Immature natural killer cell (primary cell): Measurements from ENCODE around the gene IQGAP2. TPM values are rescaled to one million over a fixed set of nuclear protein-coding genes. Genes with fewer than 3 reads are reported as not detected.

Source experiments
- DNase-seq, 3 donors: peaks; one replicate each; pipeline ENCODE4 v3.0.0; 2022; ENCODE audit warnings: mixed read lengths in 1 of 3
- H3K27ac Mint-ChIP-seq, 6 donors: one replicate each; pipeline ENCODE4 v1.8.0; 2020; ENCODE audit warnings: mixed read lengths in 6 of 6, mild to moderate bottlenecking in 5 of 6, inconsistent platforms in 4 of 6, moderate library complexity in 3 of 6
- H3K27me3 Mint-ChIP-seq, 3 donors: one replicate each; pipeline ENCODE4 v1.8.0; 2020 to 2021; ENCODE audit warnings: low read depth in 3 of 3, mild to moderate bottlenecking in 3 of 3, mixed read lengths in 3 of 3, moderate library complexity in 3 of 3, inconsistent platforms in 1 of 3
- H3K36me3 Mint-ChIP-seq, 3 donors: one replicate each; pipeline ENCODE4 v1.8.0; 2020; ENCODE audit warnings: mixed read lengths in 3 of 3, inconsistent platforms in 2 of 3, mild to moderate bottlenecking in 2 of 3
- H3K4me1 Mint-ChIP-seq, 2 donors: one replicate each; pipeline ENCODE4 v1.8.0; 2020; ENCODE audit warnings: inconsistent platforms in 2 of 2, mild to moderate bottlenecking in 2 of 2, mixed read lengths in 2 of 2, moderate library complexity in 1 of 2
- H3K4me3 Mint-ChIP-seq, 5 donors: one replicate each; pipeline ENCODE4 v1.8.0; 2020; ENCODE audit warnings: mild to moderate bottlenecking in 5 of 5, mixed read lengths in 5 of 5, inconsistent platforms in 3 of 5, moderate library complexity in 3 of 5
- H3K9me3 Mint-ChIP-seq, 6 donors: one replicate each; pipeline ENCODE4 v1.8.0; 2020; ENCODE audit warnings: mild to moderate bottlenecking in 6 of 6, mixed read lengths in 6 of 6, inconsistent platforms in 4 of 6, moderate library complexity in 3 of 6
- polyA plus RNA-seq, 3 donors: library from polyadenylated mRNA; unstranded; fragments of 300-500 nt; fragmentation: Illumina TruSeq; gene quantifications; one replicate each; pipeline ENCODE4 v1.2.3, GENCODE V29; 2021

IQGAP2 gene
- polyA plus RNA-seq, 3 donors from 2014 or later: 38.8 to 92.5 (median 43.6) TPM

- Mint-ChIP-seq H3K36me3 (peaks cover 14 to 20% (median 15%) of the 10 kb centered on the region in 3 donors), H3K9me3 (peaks cover 0 to 3% (median 0%) of the 10 kb centered on the region in 6 donors), H3K4me3 (peak overlapping the region; percentile 78 to 87 (median 82)), H3K27ac (peak overlapping the region; percentile 62 to 93 (median 86)), H3K27me3 (peaks cover 0 to 1% (median 0%) of the 10 kb centered on the region in 3 donors), H3K4me1 (peaks cover 89 to 94% of the 10 kb centered on the region in 2 donors)
- DNase-seq: no peak
Measured at GRCh38 chr5:76450054-76450453, 47.0 kb downstream of the IQGAP2 start.

DNA sequence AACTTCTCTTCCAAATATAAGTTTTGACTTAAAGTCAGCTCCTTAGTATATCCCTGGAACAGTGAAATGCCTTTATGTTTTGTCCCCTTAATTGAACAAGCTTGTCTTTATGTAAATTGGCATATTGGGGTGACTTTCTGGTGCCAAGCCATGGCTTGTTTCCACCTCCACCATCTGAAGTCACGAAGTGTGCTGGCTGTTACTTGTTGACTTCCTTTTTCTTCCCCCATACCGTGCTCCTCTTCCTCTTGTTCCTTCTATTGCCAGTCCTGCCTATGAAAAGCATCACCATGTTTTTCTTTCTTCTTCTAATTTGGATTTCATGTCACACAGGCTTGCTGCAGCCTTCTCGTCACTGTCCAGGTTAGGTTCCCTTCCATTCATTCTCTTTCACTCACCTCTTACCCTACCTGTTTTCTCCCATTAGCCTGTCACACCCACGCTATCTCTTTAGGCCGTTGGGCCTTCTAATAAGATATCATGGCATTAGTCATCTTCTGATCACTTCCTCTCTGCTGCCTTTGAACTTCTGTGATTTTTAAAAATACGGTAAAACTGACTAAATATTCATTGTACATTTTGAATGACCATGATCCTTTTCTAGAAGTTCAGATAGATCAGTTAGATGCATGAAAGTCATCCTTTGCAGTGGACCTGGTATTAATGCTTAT is 48.1 kb downstream of the IQGAP2 start:
- no peak for DNase-seq
- Mint-ChIP-seq H3K27me3 (peaks cover 0 to 1% (median 0%) of the 10 kb centered on the region in 3 donors), H3K4me1 (peaks cover 89 to 92% of the 10 kb centered on the region in 2 donors), H3K36me3 (peaks cover 8 to 14% (median 9%) of the 10 kb centered on the region in 3 donors), H3K4me3 (peak overlapping the region; percentile 42 to 87 (median 81)), H3K27ac (peak overlapping the region; percentile 62 to 93 (median 86)), H3K9me3 (no peaks in the 10 kb centered on the region)

GRCh38 chr5:76455531-76456133 is 52.5 kb downstream of the IQGAP2 start:
- peaks cover 0 to 1% (median 0%) of the 10 kb centered on the region in 3 donors for H3K27me3 Mint-ChIP-seq
- H3K27ac Mint-ChIP-seq: peak overlapping the region; percentile 12 to 82 (median 40)

GRCh38 chr5:76456258-76456657 is 53.2 kb downstream of the IQGAP2 start:
- H3K27me3 Mint-ChIP-seq: peaks cover 0 to 1% (median 0%) of the 10 kb centered on the region in 3 donors
- peaks cover 79 to 90% of the 10 kb centered on the region in 2 donors for H3K4me1 Mint-ChIP-seq
- DNase-seq: no peak
- H3K36me3 Mint-ChIP-seq: peaks cover 7 to 9% (median 8%) of the 10 kb centered on the region in 3 donors
- H3K4me3 Mint-ChIP-seq: peak overlapping the region in 1 of 5 donors; percentile 0
- H3K9me3 Mint-ChIP-seq: no peaks in the 10 kb centered on the region
- H3K27ac Mint-ChIP-seq: peak overlapping the region; percentile 12 to 82 (median 56)

More at GRCh38 chr5:76455531-76456133, 52.5 kb downstream of the IQGAP2 start:
- Mint-ChIP-seq H3K36me3 (peaks cover 7 to 12% (median 8%) of the 10 kb centered on the region in 3 donors), H3K9me3 (no peaks in the 10 kb centered on the region), H3K4me3 (no peak overlapping the region), H3K4me1 (peaks cover 85 to 92% of the 10 kb centered on the region in 2 donors)
- DNase-seq: no peak

- Mint-ChIP-seq H3K4me1 (peaks cover 82 to 92% of the 10 kb centered on the region in 2 donors), H3K27me3 (no peaks in the 10 kb centered on the region), H3K27ac (peak overlapping the region; percentile 67 to 91 (median 84)), H3K4me3 (peak overlapping the region; percentile 30 to 46 (median 34)), H3K9me3 (no peaks in the 10 kb centered on the region), H3K36me3 (peaks cover 14 to 19% (median 16%) of the 10 kb centered on the region in 3 donors)
- peak in 2 of 3 donors; percentile 17 to 21 for DNase-seq
Measured at GRCh38 chr5:76457674-76458485, 54.8 kb downstream of the IQGAP2 start.

- no peak for DNase-seq
- H3K4me1 Mint-ChIP-seq: peaks cover 80 to 92% of the 10 kb centered on the region in 2 donors
- H3K27me3 Mint-ChIP-seq: no peaks in the 10 kb centered on the region
- H3K36me3 Mint-ChIP-seq: peaks cover 14 to 19% (median 16%) of the 10 kb centered on the region in 3 donors
- peak overlapping the region; percentile 67 to 91 (median 84) for H3K27ac Mint-ChIP-seq
- no peaks in the 10 kb centered on the region for H3K9me3 Mint-ChIP-seq
- peak overlapping the region in 3 of 5 donors; percentile 30 to 33 (median 31) for H3K4me3 Mint-ChIP-seq
Measured at GRCh38 chr5:76458486-76458830, 55.4 kb downstream of the IQGAP2 start.

DNA sequence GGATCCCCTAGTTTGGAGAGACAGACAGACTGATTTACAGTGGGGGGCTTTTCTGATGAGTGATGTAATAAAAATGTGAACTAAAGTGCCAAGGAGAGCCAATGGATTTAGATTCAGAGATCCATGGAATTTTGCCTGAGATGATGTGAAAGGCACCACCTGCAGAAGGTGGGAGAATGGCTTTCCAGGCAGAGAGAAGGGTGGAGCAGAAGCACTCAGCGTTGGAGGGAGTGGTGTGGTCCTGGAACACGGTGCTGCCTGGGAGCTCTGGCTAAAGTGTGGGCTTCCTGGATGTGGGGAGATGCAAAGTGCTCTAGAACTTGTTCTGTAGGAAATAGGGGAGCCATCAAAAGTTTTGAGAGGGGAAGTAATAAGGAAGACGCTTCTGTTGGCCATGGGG is 57.0 kb downstream of the IQGAP2 start:
- Mint-ChIP-seq H3K36me3 (peaks cover 14 to 24% (median 19%) of the 10 kb centered on the region in 3 donors), H3K27ac (peak overlapping the region; percentile 24 to 84 (median 70)), H3K9me3 (no peaks in the 10 kb centered on the region), H3K4me1 (peaks cover 68 to 95% of the 10 kb centered on the region in 2 donors), H3K27me3 (no peaks in the 10 kb centered on the region), H3K4me3 (no peak overlapping the region)
- no peak for DNase-seq

DNA sequence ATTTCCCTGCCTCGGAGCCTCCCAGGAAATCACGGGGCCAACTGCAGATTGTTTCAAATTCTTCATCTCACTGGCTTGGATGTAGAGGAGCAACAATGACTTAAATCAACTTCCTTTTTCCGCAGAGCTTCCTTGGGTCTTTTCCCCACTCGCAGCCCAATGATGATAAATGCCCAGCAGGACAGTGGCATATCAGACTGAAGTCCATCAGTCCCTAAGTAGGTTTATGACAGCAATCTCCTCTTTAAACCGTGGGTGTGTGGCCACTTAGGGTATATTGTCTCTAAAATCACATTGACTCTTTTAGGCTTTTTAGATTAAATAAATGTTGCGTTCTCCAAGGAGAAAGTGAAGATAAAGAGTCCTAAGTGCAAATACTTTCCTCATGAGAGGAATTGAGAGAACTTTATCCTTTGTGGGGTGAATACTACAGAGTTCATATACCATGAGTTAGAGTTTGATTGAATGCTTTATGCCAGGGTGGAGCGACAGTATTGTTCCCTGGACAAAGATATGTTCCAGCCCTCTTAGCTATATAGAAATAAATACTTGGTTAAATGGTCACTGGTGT is 59.1 kb downstream of the IQGAP2 start:
- Mint-ChIP-seq H3K36me3 (peaks cover 14 to 27% (median 26%) of the 10 kb centered on the region in 3 donors), H3K4me1 (peaks cover 71 to 97% of the 10 kb centered on the region in 2 donors), H3K27me3 (no peaks in the 10 kb centered on the region), H3K4me3 (peak overlapping the region in 2 of 5 donors; percentile 29 to 69), H3K9me3 (no peaks in the 10 kb centered on the region), H3K27ac (peak overlapping the region in 5 of 6 donors; percentile 43 to 77 (median 55))
- DNase-seq: no peak

GRCh38 chr5:76467216-76467615 is 64.1 kb downstream of the IQGAP2 start:
- H3K9me3 Mint-ChIP-seq: no peaks in the 10 kb centered on the region
- peaks cover 0 to 4% (median 2%) of the 10 kb centered on the region in 3 donors for H3K27me3 Mint-ChIP-seq
- H3K4me1 Mint-ChIP-seq: peaks cover 73 to 99% of the 10 kb centered on the region in 2 donors
- peak overlapping the region in 5 of 6 donors; percentile 10 to 80 (median 65) for H3K27ac Mint-ChIP-seq
- DNase-seq: no peak
- no peak overlapping the region for H3K4me3 Mint-ChIP-seq
- H3K36me3 Mint-ChIP-seq: peaks cover 0 to 14% (median 13%) of the 10 kb centered on the region in 3 donors

- Mint-ChIP-seq H3K27me3 (peaks cover 0 to 5% (median 2%) of the 10 kb centered on the region in 3 donors), H3K36me3 (peaks cover 0 to 13% (median 8%) of the 10 kb centered on the region in 3 donors), H3K4me3 (no peak overlapping the region), H3K4me1 (peaks cover 79 to 100% of the 10 kb centered on the region in 2 donors), H3K9me3 (no peaks in the 10 kb centered on the region), H3K27ac (peak overlapping the region; percentile 32 to 84 (median 78))
- no peak for DNase-seq
Measured at GRCh38 chr5:76468635-76469425, 65.7 kb downstream of the IQGAP2 start.

DNA sequence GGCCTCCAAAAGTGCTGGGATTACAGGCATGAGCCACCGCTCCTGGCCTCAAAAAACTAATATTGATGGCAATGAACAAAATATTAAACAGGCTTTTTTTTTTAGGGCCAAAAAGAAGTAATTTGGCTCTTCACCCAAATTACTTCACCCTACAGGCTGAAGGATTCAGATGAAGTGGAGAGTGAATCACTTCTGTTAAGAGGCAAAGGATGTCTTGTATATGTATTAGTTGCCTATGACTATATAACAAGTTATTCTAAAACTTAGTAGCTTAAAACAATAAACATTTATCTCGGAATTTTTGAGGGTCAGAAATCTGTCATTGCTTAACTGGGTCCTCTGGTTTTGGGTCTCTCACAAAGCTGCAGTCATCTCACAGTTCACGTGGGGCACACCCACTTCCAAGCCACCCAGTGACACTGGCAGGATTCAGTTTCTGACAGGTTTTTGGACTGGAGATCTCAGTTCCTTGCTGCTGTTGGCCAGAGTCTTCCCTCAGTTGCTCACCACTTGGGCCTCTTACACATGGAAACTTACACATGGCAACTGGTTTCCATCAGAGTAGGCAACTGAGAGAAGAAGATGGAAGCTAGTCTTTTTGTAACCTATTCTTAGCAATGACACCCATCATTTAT is 66.7 kb downstream of the IQGAP2 start:
- Mint-ChIP-seq H3K27ac (peak overlapping the region; percentile 28 to 82 (median 48)), H3K36me3 (peaks cover 0 to 13% (median 6%) of the 10 kb centered on the region in 3 donors), H3K4me1 (peaks cover 89 to 100% of the 10 kb centered on the region in 2 donors), H3K27me3 (peaks cover 0 to 5% (median 2%) of the 10 kb centered on the region in 3 donors), H3K9me3 (no peaks in the 10 kb centered on the region), H3K4me3 (no peak overlapping the region)
- no peak for DNase-seq

GRCh38 chr5:76470976-76471375 is 67.9 kb downstream of the IQGAP2 start:
- H3K27ac Mint-ChIP-seq: peak overlapping the region; percentile 82 to 93 (median 92)
- no peak overlapping the region for H3K4me3 Mint-ChIP-seq
- H3K36me3 Mint-ChIP-seq: peaks cover 0 to 6% (median 0%) of the 10 kb centered on the region in 3 donors
- no peak for DNase-seq
- no peaks in the 10 kb centered on the region for H3K9me3 Mint-ChIP-seq
- H3K4me1 Mint-ChIP-seq: peaks cover 93 to 100% of the 10 kb centered on the region in 2 donors
- H3K27me3 Mint-ChIP-seq: peaks cover 0 to 5% (median 2%) of the 10 kb centered on the region in 3 donors
